HG03139 (cell line): ENCODE measurements around the gene GRID1.
"Not testable (repeated sequence)": the region's sequence is repeated elsewhere in the genome, so short reads cannot be mapped to it uniquely, and the experiment has no call there.

ENCODE experiments used
- ATAC-seq: cut with Tn5 transposase; IDR thresholded peaks from one replicate; pipeline ENCODE4 v1.9.1; 2021; ENCODE audit not compliant: unreplicated experiment

GRID1 gene

GRCh38 chr10:85976267-85976793 lies 390.3 kb downstream of the GRID1 start:
- no peak for ATAC-seq

- no peak for ATAC-seq
Observed at GRCh38 chr10:85971494-85971893, 395.1 kb downstream of the GRID1 start.

DNA sequence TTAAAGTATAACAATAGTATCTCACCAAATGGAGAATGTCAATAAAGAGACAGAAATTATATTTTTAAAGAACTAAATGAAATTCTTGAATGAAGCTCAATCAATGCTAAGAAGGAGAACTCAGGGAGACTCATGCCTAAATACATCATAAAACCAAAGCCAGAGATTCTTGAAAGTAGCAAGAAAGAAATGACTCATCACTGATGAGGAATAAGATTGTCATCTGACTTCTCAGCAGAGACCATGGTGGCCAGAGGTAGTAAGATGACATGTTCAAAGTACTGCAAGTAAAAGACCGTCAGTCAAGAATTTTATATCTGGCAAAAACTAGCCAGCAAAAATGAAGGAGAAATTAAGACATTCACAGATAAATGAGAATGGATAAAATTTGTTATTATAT lies 399.0 kb downstream of the GRID1 start:
- ATAC-seq = no peak

- ATAC-seq = no peak
Observed at GRCh38 chr10:85961479-85962067, 405.0 kb downstream of the GRID1 start.

GRCh38 chr10:85961073-85961472 lies 405.5 kb downstream of the GRID1 start:
- ATAC-seq = no peak

DNA sequence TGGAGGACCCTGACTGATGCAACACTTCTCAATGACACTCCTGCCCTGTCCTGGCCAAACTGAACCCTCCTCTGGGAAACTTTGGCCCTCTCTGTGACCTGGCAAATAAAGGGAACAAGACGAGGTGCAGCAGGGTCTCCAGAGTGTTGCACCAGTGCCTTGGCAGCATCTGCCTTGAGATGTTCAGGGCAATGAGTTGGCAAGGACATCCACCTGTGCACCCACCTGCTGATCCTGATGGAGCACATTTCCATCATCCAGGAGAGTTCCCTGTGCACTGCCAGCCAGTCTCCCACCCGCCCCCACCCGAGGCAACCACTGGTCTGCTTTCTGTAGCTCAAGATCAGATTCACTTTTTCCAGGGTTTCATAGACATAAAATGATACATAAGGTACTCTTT lies 407.4 kb downstream of the GRID1 start:
- no peak for ATAC-seq

DNA sequence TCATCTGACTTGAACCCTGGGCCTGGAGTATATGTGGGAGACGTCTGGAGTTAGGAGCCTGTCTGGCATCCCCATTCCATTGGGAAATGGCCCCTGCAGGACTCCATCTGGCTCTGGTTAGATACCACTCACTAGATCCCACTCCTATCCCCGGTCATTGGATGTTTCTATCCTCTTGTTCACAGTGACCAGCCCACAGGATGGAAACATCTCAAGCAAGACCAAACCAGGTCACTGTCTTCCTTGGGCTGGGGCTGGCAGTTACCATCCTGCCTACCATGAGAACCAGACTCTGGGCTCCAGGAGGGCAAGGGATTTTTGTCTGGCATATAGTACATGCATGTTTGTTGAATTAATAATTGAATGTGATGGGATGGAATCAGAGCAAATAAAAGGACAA lies 415.7 kb downstream of the GRID1 start:
- no peak for ATAC-seq

DNA sequence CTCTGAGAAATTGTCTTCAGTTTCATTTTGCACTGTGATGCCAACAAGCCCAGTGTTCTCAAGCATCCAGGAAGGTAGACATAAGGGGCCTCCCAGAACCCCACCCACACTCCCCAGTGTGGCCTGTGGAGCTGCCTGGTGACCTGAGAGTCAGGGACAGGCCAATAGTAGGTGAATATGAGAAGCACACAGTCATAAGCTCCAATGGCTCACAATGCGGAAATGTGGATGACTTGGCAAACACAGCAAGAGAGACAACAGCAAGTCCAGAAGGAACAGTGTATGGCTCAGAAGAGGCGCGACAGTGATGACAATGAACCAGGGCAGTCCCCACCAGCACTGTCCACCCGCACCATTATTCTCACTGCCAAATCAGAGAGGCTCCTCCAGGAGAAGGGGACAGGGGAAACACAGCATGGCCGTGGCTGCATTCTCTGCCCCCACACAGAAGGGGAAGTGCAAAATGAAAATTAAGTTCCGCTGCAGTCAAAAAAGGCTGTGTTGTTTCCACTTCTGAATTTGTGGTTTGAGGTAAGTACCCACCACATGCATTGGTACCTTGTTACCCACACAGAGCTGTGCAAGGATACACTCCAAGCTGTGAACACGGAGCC lies 419.8 kb downstream of the GRID1 start:
- peak; percentile 78 for ATAC-seq

DNA sequence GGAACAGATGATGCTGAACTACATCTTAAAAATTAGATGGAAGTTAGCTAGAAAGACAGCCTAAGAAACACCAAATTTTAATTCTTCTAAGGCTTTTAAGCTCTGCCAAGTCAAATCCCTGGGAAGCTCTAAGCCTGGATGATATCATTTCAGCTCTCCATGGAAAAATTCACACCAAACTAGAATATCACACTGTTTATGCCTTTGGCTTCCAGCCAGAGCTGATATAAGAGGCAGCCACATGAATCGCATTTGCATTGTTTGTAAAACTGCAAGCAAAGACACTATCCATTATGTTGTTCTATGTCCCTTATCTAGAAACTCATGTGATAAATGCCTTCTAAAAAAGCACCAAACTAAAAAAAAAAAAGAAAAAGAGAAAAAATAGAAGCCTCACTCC lies 430.4 kb downstream of the GRID1 start:
- ATAC-seq = no peak

GRCh38 chr10:85934586-85934985 lies 432.0 kb downstream of the GRID1 start:
- ATAC-seq = no peak

DNA sequence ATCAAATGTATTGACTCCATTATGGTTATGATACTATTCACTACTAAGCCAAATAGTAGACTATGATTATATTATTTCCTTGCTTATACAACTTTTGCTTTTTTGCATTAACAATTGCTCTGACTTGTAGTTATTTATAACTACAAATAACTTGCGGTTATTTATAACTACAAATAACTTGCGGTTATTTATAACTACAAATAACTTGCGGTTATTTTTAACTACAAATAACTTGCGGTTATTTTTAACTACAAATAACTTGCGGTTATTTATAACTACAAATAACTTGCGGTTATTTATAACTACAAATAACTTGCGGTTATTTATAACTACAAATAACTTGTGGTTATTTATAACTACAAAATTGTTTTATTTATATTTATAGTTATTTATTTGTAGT lies 436.6 kb downstream of the GRID1 start:
- not testable (repeated sequence) for ATAC-seq

DNA sequence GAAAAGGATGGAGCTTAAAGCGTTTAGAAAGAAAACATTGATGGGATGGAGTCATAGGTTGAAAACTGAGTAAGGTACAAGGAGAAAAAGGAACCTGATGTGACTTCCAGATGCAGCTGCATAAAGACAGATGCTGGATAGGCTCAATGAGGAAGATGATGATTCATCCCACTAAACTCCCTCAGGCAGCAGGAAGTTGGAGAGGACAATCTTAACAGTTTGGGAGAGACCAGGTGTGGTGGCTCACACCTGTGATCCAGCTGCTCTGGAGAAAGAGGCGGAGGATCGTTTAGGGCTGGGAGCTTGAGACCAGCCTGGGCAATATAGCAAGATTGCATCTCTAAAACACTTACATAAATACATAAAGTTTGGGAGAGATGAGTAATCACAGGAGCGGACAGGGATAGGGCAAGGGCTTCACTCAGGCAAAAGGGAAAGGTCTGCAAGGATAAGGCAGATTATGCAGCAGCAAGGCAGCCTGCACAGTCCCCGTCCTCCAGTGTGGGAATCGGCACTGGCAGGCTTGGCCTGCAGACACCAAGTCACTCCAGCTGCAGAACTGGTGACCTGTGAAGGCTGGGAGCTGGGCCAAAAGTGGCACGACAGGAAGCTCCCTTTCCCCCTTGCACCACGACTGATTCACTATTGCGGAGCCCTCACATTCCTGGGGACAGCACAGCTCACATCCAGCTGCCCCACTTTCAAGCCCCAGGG lies 438.5 kb downstream of the GRID1 start:
- ATAC-seq = no peak

DNA sequence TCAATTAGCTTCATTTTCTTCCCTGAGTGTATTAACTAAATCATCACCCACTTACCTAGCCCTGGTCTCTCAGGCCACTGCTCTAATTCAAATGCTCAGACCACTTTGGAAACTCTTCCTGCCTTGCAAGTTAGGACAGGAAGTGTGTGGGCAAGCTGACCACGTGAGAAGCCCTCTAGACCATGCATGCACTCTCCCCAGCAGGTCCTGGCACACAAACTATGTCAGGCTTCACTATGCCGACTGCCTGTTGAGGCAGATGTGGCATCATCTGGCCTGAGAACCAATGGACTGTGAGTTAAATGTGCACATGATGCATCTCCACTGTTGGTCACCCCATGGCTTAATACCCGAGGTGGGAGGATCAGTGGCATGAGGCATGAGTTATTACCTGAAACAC lies 439.6 kb downstream of the GRID1 start:
- no peak for ATAC-seq

DNA sequence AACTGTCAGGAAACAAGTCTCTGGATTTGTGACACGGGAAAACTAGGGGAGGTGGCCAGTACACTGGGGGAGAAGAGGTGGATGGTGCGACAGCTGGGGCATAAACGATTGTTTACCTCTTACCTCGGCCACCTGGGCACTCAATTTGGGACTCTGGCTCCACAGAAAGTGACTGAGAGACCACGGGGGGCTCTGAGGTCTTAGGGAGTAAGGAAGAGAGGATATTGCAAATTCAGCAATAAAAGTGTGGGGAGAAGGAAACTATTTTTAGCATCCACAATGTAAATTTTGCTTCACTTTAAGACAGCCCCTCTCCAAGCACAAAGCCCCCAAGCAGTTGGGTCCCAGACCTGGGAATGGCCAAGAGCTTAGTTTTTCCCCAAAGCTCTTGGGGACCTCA lies 440.5 kb downstream of the GRID1 start:
- ATAC-seq = no peak

- ATAC-seq = no peak
Observed at GRCh38 chr10:85925201-85925750, 441.3 kb downstream of the GRID1 start.

- ATAC-seq = no peak
Observed at GRCh38 chr10:85924382-85925102, 442.1 kb downstream of the GRID1 start.

DNA sequence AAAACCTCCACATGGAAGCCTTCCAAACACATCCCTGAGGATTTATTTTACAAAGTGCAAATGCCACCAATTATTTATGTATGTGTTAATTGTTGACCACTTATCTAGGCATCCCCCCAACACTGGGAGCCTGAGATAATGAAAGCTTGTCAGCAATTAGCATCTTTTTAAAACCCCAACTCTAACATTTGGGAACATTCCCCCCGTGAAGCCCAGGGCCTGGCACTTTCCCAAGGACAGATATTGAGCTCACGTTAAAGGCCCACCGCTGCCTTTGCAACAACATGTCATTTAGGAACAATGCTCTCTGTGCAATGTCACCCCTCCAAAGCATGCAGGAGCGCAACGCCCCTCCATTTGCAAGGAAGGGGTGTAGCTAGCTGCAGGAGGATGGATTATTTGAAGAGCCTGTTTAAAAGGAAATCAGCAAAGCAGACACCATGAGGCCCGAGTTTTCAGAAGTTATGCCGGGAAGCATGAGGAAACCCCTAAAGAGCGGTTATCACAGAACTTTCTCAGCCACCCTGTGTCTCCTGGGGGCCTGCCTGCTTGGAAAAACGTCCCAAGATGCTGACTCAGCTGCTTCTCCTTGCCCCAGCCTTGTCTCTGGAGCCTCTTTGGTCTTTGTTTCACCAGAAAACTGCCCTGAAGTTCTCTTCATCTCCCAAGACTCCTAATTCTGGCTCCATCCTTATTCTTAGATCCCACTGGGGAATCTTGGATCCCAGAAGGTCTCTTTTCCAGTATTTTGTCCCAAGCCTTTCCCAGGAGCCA lies 444.1 kb downstream of the GRID1 start:
- ATAC-seq = no peak

DNA sequence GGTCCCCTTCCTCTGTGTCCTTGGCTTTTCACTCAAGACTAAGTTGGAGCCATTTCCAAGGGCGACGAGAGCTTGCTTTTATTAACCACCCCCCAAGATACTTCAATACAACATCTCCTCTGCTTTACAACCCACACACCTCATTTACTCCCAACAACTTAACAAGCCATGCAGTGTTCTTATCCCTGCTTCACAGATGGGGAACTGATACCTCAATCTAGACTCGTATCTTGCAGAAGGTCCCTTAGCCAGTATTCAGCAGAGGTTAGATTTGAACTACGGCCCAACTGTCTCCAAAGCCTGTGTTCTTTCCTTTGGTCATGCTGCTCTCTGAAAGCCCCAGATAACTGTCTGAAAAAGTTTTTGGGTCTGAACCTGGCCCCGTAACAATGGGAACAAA lies 444.8 kb downstream of the GRID1 start:
- ATAC-seq = no peak

DNA sequence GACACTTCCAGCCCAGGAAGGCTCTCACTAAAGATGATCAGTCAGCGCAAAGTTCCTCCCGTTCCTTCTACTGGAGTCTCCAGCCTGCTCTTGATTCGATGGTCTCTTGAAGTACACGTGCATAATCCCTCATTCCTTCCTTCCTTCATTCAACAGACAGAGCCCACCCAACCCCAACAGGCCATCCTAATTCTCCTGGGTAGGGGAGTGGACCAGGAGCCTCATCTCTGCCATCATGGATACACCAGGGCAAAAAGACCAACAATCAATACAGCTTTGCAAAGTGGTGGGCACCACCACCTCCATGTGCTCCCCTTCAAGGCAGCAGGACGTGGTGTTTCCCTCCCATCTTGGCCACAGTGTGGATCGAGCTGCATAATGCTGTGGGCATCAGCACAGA lies 446.3 kb downstream of the GRID1 start:
- ATAC-seq = no peak

DNA sequence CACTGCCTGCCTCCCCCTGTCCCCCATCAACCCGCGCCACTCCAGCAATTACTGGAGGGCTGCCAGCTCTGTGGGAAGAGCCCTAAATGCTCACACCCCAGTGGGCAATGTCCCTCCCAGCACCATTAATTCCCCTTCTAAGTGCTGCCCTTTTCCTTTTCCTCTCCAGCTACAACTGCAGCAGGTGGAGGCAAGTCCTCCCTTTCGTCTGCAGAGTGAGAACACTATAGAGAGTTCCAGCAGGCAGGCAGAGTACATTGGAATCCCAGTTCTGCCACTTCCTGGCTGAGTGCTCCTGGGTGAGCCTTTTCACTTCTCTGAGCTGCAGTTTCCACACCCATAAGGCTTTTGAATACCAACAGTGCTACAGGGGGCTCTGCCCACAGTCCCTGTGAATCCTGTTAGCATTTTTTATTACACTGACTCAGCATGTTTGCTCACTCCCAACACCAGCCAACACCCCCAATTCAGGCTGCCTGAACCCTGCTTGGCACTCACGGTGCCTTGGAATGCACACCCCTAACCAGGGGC lies 447.0 kb downstream of the GRID1 start:
- no peak for ATAC-seq
